ENCODE results near the gene EBP. TPM values are rescaled to one million over a fixed set of nuclear protein-coding genes. Genes with fewer than 3 reads are reported as not detected.
A peak's percentile ranks its signal among the peaks of the same experiment; 100 is the strongest.

EBP gene
- total RNA-seq, 2 experiments from 2014 or later = 159 to 164 TPM

- no peaks in the 10 kb centered on the region for H3K36me3 Mint-ChIP-seq (ENCODE audit: low read depth)
- no peaks in the 10 kb centered on the region for H3K9me3 Mint-ChIP-seq
- ChIA-PET CTCF (no interaction called here), POLR2A (no interaction called here)
- no peak overlapping the region for H3K4me3 Mint-ChIP-seq
- H3K27ac Mint-ChIP-seq = no peak overlapping the region
- no peaks in the 10 kb centered on the region for H3K4me1 Mint-ChIP-seq (ENCODE audit: low read depth)
- no peak for TF ChIP-seq CTCF (IDR thresholded peaks at IDR 0.05)
- intact Hi-C loops (cut with micrococcal nuclease) = no loop called here
- no peaks in the 10 kb centered on the region for H3K27me3 Mint-ChIP-seq
- DNase-seq (no peak), ATAC-seq (no peak)
Measured at GRCh38 chrX:48498374-48498809, 23.2 kb upstream of the EBP start.

- no peak for TF ChIP-seq CTCF (IDR thresholded peaks at IDR 0.05)
- intact Hi-C loops (cut with micrococcal nuclease) = no loop called here
- Mint-ChIP-seq H3K4me3 (no peak overlapping the region), H3K27me3 (no peaks in the 10 kb centered on the region), H3K27ac (no peak overlapping the region), H3K4me1 (ENCODE audit: low read depth) (peaks cover under 1% of the 10 kb centered on the region), H3K36me3 (ENCODE audit: low read depth) (no peaks in the 10 kb centered on the region), H3K9me3 (no peaks in the 10 kb centered on the region)
- ChIA-PET POLR2A (no interaction called here), CTCF (no interaction called here)
- ATAC-seq = no peak
- no peak for DNase-seq
Measured at GRCh38 chrX:48504261-48504660, 17.3 kb upstream of the EBP start.

GRCh38 chrX:48505481-48505880 lies 16.1 kb upstream of the EBP start:
- H3K27me3 Mint-ChIP-seq = no peaks in the 10 kb centered on the region
- peaks cover 3% of the 10 kb centered on the region for H3K36me3 Mint-ChIP-seq (ENCODE audit: low read depth)
- intact Hi-C loops (cut with micrococcal nuclease) = no loop called here
- TF ChIP-seq CTCF (IDR thresholded peaks at IDR 0.05) = no peak
- no peak for ATAC-seq
- no peak for DNase-seq
- no peak overlapping the region for H3K27ac Mint-ChIP-seq
- H3K4me3 Mint-ChIP-seq = no peak overlapping the region
- CTCF ChIA-PET = no interaction called here
- POLR2A ChIA-PET = no interaction called here
- peaks cover 11% of the 10 kb centered on the region for H3K4me1 Mint-ChIP-seq (ENCODE audit: low read depth)
- H3K9me3 Mint-ChIP-seq = no peaks in the 10 kb centered on the region

DNA sequence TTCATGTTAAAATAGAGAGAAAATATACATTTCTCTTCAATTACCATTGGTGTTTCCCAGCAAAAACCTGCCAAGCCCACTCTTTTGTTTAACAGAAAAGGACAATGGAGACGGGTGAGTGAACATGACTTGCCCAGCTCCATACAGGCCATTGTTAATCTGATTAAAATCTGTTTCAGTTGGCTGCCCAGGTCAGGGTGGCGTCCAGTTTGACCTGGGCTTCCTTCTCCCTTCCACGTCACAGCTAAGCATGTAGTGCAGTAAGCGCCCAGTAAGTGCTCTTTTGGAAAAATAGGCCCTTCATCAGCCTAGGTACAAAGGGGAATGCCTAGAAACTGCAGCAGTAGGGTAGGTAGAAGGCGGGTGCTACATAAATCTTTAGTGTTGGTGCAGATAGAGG lies 14.4 kb upstream of the EBP start:
- ChIA-PET CTCF (no interaction called here), POLR2A (no interaction called here)
- Mint-ChIP-seq H3K27ac (no peak overlapping the region), H3K4me1 (ENCODE audit: low read depth) (peaks cover 22% of the 10 kb centered on the region), H3K9me3 (no peaks in the 10 kb centered on the region), H3K4me3 (peak overlapping the region; percentile 33), H3K36me3 (ENCODE audit: low read depth) (peaks cover 3% of the 10 kb centered on the region), H3K27me3 (no peaks in the 10 kb centered on the region)
- DNase-seq (no peak), ATAC-seq (no peak)
- intact Hi-C loops (cut with micrococcal nuclease) = no loop called here
- no peak for TF ChIP-seq CTCF (IDR thresholded peaks at IDR 0.05)

- DNase-seq (peak; percentile 86), ATAC-seq (peak; percentile 93)
- Mint-ChIP-seq H3K4me3 (peak within 1 kb of the TSS; percentile 88), H3K27ac (peak within 1 kb of the TSS; percentile 89), H3K9me3 (no peaks in the 10 kb centered on the region), H3K27me3 (no peaks in the 10 kb centered on the region), H3K4me1 (ENCODE audit: low read depth) (peaks cover 22% of the 10 kb centered on the region), H3K36me3 (ENCODE audit: low read depth) (peaks cover 3% of the 10 kb centered on the region)
- POLR2A ChIA-PET = interaction anchor here (1.4 kb wide), 1 partner anchor 27 kb away, joined by 5 read pairs; no protein-coding TSS in a partner anchor
- intact Hi-C loops (cut with micrococcal nuclease) = no loop called here
- no peak for TF ChIP-seq CTCF (IDR thresholded peaks at IDR 0.05)
- CTCF ChIA-PET = interaction anchor here (0.6 to 1.0 kb wide), 2 partner anchors 15 to 339 kb away, joined by 3 to 6 read pairs; no protein-coding TSS in a partner anchor
Measured at GRCh38 chrX:48508400-48509244, 13.0 kb upstream of the EBP start, which contains the start of gene PORCN. PORCN (plus strand) TSS chrX:48508992; CDS start chrX:48509821, 829 bp downstream.

Data from activated CD8-positive, alpha-beta T cell treated with anti-CD3 and anti-CD28 coated beads for 36 hours (primary cell).